Measurements from ENCODE around the gene JOSD2.

DNA sequence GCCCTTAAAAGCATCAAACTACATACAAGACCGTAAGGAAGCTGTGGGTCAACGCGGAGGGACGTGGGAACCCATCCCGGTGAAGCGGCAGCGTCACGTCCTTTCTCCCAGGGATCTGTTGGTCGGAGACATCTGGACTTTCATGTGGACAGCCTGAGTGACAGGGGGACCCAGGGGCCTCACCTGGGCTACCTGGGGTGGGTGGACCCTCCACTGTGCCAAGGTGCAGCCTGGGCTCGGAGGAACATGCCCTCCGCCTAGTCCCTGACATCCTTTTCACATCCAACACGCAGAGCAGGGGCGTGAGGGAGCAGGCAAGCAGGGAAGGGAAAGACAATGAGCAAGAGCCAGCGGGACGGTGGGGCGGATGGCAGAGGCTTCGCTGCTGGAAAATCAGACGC is 20.6 kb downstream of the JOSD2 start:
- TF ChIP-seq, protein P1, sequence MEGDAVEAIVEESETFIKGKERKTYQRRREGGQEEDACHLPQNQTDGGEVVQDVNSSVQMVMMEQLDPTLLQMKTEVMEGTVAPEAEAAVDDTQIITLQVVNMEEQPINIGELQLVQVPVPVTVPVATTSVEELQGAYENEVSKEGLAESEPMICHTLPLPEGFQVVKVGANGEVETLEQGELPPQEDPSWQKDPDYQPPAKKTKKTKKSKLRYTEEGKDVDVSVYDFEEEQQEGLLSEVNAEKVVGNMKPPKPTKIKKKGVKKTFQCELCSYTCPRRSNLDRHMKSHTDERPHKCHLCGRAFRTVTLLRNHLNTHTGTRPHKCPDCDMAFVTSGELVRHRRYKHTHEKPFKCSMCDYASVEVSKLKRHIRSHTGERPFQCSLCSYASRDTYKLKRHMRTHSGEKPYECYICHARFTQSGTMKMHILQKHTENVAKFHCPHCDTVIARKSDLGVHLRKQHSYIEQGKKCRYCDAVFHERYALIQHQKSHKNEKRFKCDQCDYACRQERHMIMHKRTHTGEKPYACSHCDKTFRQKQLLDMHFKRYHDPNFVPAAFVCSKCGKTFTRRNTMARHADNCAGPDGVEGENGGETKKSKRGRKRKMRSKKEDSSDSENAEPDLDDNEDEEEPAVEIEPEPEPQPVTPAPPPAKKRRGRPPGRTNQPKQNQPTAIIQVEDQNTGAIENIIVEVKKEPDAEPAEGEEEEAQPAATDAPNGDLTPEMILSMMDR (IDR thresholded peaks at IDR 0.05) = no peak
- no peak for TF ChIP-seq EZH2 (IDR thresholded peaks at IDR 0.05; ENCODE audit: borderline replicate concordance, insufficient read depth, low read depth, low read length, poor library complexity, severe bottlenecking)
